HEK293 (cell line): Measurements from ENCODE around the gene SUPT3H.
A peak's percentile ranks its signal among the peaks of the same experiment; 100 is the strongest.

Experiments used
- CTCF ChIA-PET: fragments of 350-600 bp; formaldehyde crosslinking; extraction: SDS; loops from one replicate; lab custom pipeline; 2021; ENCODE audit warnings: antibody characterized with exemption; lab: Yijun Ruan, JAX
- POLR2A ChIA-PET: fragments of 300-600 bp; formaldehyde crosslinking; extraction: SDS; loops from one replicate; lab custom pipeline; 2020; ENCODE audit warnings: antibody characterized with exemption, inconsistent platforms; lab: Yijun Ruan, JAX
- H3K27ac ChIP-seq: fragments of 200-500 bp; sonication (Bioruptor generic); 2 replicates; pipeline ENCODE4 v1.5.1; 2014; ENCODE audit warnings: low read depth, low read length, control low read depth, inconsistent platforms; ENCODE audit errors: extremely low read depth
- H3K36me3 ChIP-seq, 2 experiments: fragments of 200-500 bp in 1 of 2; sonication (Bioruptor generic) in 1 of 2; 1 replicate in 1 of 2; 2 replicates in 1 of 2; pipeline ENCODE4 v1.5.1; 2014 to 2017; ENCODE audit warnings: inconsistent platforms in 2 of 2, low read length in 2 of 2; ENCODE audit not compliant: control insufficient read depth in 2 of 2, insufficient read depth in 1 of 2
- H3K4me1 ChIP-seq: fragments of 200-500 bp; sonication (Bioruptor generic); 2 replicates; pipeline ENCODE4 v1.5.1; 2014; ENCODE audit warnings: mild to moderate bottlenecking, low read length, inconsistent platforms; ENCODE audit not compliant: control insufficient read depth, insufficient read depth
- H3K4me3 ChIP-seq: 2 replicates; pipeline ENCODE4 v1.5.1; 2011; ENCODE audit warnings: low read depth, mild to moderate bottlenecking, control low read depth, low read length, moderate library complexity
- H3K9me3 ChIP-seq: fragments of 200-500 bp; sonication (Bioruptor generic); 2 replicates; pipeline ENCODE4 v1.5.1; 2014; ENCODE audit warnings: low read depth, low read length, inconsistent platforms; ENCODE audit not compliant: control insufficient read depth, insufficient read depth
- KLF17 ChIP-seq: fragments of 450-650 bp; formaldehyde crosslinking; IDR thresholded peaks from 2 replicates; pipeline ENCODE4 v1.5.1; 2016; ENCODE audit warnings: missing biosample characterization, missing genetic modification characterization
- PATZ1 ChIP-seq: fragments of 450-650 bp; formaldehyde crosslinking; IDR thresholded peaks from 2 replicates; pipeline ENCODE4 v1.5.1; 2016; ENCODE audit warnings: missing biosample characterization, missing genetic modification characterization
- PRDM4 ChIP-seq: fragments of 450-650 bp; formaldehyde crosslinking; IDR thresholded peaks from 2 replicates; pipeline ENCODE4 v1.5.1; 2017; ENCODE audit warnings: missing biosample characterization, missing genetic modification characterization
- ZFP37 ChIP-seq: fragments of 450-650 bp; formaldehyde crosslinking; IDR thresholded peaks from 2 replicates; pipeline ENCODE4 v1.5.1; 2016; ENCODE audit warnings: missing biosample characterization, missing genetic modification characterization
- ZIC2 ChIP-seq: fragments of 450-650 bp; formaldehyde crosslinking; IDR thresholded peaks from 2 replicates; pipeline ENCODE4 v1.5.1; 2016; ENCODE audit warnings: missing biosample characterization, missing genetic modification characterization
- ZNF121 ChIP-seq: fragments of 450-650 bp; formaldehyde crosslinking; IDR thresholded peaks from 2 replicates; pipeline ENCODE4 v1.5.1; 2016; ENCODE audit warnings: missing biosample characterization, missing genetic modification characterization
- ZNF544 ChIP-seq: fragments of 450-650 bp; formaldehyde crosslinking; IDR thresholded peaks from 2 replicates; pipeline ENCODE4 v1.5.0; 2017; ENCODE audit warnings: missing biosample characterization, missing genetic modification characterization
- ZNF560 ChIP-seq: fragments of 450-650 bp; formaldehyde crosslinking; IDR thresholded peaks from 2 replicates; pipeline ENCODE4 v1.5.1; 2017; ENCODE audit warnings: missing biosample characterization, missing genetic modification characterization, borderline replicate concordance
- ZNF791 ChIP-seq: fragments of 450-650 bp; formaldehyde crosslinking; IDR thresholded peaks from 2 replicates; pipeline ENCODE4 v1.5.1; 2016; ENCODE audit warnings: missing biosample characterization, missing genetic modification characterization
- TF ChIP-seq, protein P1 (sequence below): fragments of 450-650 bp; IDR thresholded peaks from 2 replicates; pipeline ENCODE4 v1.5.1; 2018; ENCODE audit warnings: missing biosample characterization, mild to moderate bottlenecking, missing genetic modification characterization
- TF ChIP-seq, protein P2 (sequence below): fragments of 450-650 bp; formaldehyde crosslinking; IDR thresholded peaks from 2 replicates; pipeline ENCODE4 v1.5.1; 2017; ENCODE audit warnings: missing biosample characterization, missing genetic modification characterization
- TF ChIP-seq, protein P3 (sequence below): fragments of 450-650 bp; IDR thresholded peaks from 2 replicates; pipeline ENCODE4 v1.5.1; 2018; ENCODE audit warnings: missing biosample characterization, missing genetic modification characterization
- TF ChIP-seq, protein P4 (sequence below): fragments of 450-650 bp; formaldehyde crosslinking; IDR thresholded peaks from 2 replicates; pipeline ENCODE4 v1.5.1; 2017; ENCODE audit warnings: missing biosample characterization, missing genetic modification characterization

SUPT3H gene

GRCh38 chr6:44833248-44833647 is 544.5 kb downstream of the SUPT3H start (continued):
- TF ChIP-seq, protein P1, sequence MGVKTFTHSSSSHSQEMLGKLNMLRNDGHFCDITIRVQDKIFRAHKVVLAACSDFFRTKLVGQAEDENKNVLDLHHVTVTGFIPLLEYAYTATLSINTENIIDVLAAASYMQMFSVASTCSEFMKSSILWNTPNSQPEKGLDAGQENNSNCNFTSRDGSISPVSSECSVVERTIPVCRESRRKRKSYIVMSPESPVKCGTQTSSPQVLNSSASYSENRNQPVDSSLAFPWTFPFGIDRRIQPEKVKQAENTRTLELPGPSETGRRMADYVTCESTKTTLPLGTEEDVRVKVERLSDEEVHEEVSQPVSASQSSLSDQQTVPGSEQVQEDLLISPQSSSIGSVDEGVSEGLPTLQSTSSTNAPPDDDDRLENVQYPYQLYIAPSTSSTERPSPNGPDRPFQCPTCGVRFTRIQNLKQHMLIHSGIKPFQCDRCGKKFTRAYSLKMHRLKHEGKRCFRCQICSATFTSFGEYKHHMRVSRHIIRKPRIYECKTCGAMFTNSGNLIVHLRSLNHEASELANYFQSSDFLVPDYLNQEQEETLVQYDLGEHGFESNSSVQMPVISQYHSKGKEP (tag by site-specific recombination): no peak
- TF ChIP-seq, all 188 proteins: peak for 0

DNA sequence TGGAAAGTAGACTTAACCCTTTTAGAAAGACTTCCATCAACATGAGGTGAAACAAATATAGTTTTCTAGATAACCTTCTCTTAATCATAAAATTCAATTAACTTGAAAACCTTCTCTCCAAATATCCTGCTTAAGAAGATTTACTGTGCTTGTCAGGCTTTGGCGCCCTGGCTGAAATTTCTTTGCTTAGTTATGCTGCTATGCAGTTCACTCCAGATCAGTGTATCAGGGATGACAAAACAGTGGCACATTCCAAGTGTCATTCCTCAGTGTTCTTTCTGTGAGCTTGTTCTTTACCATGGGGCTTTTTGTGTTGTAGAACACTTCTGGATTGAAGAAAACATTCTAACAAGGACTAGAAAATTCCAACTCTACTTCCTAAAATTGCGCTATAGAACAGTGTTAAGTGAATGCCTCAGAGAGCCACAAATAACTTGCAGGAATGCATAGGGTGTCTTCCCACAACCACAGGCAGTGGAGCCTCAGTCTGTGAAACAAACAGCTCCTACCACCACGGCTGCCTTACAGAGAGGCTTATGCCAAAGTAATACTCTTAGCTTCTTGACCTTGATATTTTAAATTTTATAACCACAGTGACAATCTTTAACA is 546.6 kb downstream of the SUPT3H start:
- CTCF ChIA-PET: no interaction called here

GRCh38 chr6:44829836-44830235 is 547.9 kb downstream of the SUPT3H start:
- TF ChIP-seq ZNF560 (tag by site-specific recombination): no peak
- no peak for TF ChIP-seq ZIC2 (tag by site-specific recombination)
- TF ChIP-seq, protein P2, sequence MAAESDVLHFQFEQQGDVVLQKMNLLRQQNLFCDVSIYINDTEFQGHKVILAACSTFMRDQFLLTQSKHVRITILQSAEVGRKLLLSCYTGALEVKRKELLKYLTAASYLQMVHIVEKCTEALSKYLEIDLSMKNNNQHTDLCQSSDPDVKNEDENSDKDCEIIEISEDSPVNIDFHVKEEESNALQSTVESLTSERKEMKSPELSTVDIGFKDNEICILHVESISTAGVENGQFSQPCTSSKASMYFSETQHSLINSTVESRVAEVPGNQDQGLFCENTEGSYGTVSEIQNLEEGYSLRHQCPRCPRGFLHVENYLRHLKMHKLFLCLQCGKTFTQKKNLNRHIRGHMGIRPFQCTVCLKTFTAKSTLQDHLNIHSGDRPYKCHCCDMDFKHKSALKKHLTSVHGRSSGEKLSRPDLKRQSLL (tag by site-specific recombination): no peak
- TF ChIP-seq ZNF544: no peak
- no peak for TF ChIP-seq ZNF791 (tag by site-specific recombination)
- TF ChIP-seq, protein P3, sequence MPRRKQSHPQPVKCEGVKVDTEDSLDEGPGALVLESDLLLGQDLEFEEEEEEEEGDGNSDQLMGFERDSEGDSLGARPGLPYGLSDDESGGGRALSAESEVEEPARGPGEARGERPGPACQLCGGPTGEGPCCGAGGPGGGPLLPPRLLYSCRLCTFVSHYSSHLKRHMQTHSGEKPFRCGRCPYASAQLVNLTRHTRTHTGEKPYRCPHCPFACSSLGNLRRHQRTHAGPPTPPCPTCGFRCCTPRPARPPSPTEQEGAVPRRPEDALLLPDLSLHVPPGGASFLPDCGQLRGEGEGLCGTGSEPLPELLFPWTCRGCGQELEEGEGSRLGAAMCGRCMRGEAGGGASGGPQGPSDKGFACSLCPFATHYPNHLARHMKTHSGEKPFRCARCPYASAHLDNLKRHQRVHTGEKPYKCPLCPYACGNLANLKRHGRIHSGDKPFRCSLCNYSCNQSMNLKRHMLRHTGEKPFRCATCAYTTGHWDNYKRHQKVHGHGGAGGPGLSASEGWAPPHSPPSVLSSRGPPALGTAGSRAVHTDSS (tag by site-specific recombination): no peak
- TF ChIP-seq PATZ1 (tag by site-specific recombination): no peak
- TF ChIP-seq PRDM4 (tag by site-specific recombination): no peak
- no peak for TF ChIP-seq ZFP37
- TF ChIP-seq KLF17: no peak
- POLR2A ChIA-PET: interaction anchor here (0.8 kb wide), 1 partner anchor 26 kb away, joined by 3 read pairs; no protein-coding TSS in a partner anchor
- Histone ChIP-seq H3K4me3 (no peak overlapping the region), H3K9me3 (no peaks in the 10 kb centered on the region), H3K36me3 (no peaks in the 10 kb centered on the region), H3K27ac (no peak overlapping the region), H3K4me1 (peaks cover 9% of the 10 kb centered on the region)
- CTCF ChIA-PET: no interaction called here

More for the DNA sequence above, 546.6 kb downstream of the SUPT3H start:
- no peak for TF ChIP-seq ZNF121
- TF ChIP-seq, protein P4, sequence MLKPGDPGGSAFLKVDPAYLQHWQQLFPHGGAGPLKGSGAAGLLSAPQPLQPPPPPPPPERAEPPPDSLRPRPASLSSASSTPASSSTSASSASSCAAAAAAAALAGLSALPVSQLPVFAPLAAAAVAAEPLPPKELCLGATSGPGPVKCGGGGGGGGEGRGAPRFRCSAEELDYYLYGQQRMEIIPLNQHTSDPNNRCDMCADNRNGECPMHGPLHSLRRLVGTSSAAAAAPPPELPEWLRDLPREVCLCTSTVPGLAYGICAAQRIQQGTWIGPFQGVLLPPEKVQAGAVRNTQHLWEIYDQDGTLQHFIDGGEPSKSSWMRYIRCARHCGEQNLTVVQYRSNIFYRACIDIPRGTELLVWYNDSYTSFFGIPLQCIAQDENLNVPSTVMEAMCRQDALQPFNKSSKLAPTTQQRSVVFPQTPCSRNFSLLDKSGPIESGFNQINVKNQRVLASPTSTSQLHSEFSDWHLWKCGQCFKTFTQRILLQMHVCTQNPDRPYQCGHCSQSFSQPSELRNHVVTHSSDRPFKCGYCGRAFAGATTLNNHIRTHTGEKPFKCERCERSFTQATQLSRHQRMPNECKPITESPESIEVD (tag by site-specific recombination): peak; percentile 55; the same call in 1 of the 2 replicates
- no peaks in the 10 kb centered on the region for H3K36me3 ChIP-seq
- no peaks in the 10 kb centered on the region for H3K9me3 ChIP-seq
- no peak overlapping the region for H3K27ac ChIP-seq
- no peak overlapping the region for H3K4me3 ChIP-seq
- H3K4me1 ChIP-seq: peaks cover 9% of the 10 kb centered on the region
- POLR2A ChIA-PET: no interaction called here
